ENCODE results near the gene MYADM. TPM values are rescaled to one million over a fixed set of nuclear protein-coding genes. Genes with fewer than 3 reads are reported as not detected.

Gene MYADM
- total RNA-seq, 1 donor from 2014 or later = 126 TPM

GRCh38 chr19:53915000-53915399 is 47.3 kb downstream of the MYADM start:
- peak in 1 of 2 donors; percentile 39 for ATAC-seq
- peaks cover 44% of the 10 kb centered on the region for H3K27me3 ChIP-seq (ENCODE audit: low read depth)
- intact Hi-C loops (cut with DNase I) = no loop called here

DNA sequence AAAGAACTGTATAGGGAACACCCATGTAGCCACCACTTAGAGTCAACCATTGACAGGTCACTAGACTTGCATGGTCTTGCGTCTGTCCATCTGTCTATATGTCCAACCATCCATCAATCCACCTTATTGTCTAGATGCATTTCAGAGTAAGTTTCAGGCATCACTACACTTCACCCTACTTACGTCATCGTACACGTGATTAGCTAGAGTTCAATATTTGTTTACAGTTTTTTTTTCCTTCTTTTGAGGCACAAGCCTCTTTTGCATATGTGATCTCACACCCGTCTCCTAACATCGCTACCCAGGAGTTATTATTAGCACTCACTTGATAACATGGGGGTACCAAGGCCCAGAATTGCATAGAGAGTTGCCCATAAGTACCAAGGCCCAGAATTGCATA is 48.3 kb downstream of the MYADM start:
- Histone ChIP-seq H3K4me1 (no peaks in the 10 kb centered on the region), H3K27ac (no peak overlapping the region), H3K27me3 (ENCODE audit: low read depth) (peaks cover 34% of the 10 kb centered on the region), H3K36me3 (no peaks in the 10 kb centered on the region), H3K4me3 (no peak overlapping the region), H3K9me3 (no peaks in the 10 kb centered on the region)
- intact Hi-C loops (cut with DNase I) = no loop called here
- no peak for ATAC-seq
- TF ChIP-seq, protein P1, sequence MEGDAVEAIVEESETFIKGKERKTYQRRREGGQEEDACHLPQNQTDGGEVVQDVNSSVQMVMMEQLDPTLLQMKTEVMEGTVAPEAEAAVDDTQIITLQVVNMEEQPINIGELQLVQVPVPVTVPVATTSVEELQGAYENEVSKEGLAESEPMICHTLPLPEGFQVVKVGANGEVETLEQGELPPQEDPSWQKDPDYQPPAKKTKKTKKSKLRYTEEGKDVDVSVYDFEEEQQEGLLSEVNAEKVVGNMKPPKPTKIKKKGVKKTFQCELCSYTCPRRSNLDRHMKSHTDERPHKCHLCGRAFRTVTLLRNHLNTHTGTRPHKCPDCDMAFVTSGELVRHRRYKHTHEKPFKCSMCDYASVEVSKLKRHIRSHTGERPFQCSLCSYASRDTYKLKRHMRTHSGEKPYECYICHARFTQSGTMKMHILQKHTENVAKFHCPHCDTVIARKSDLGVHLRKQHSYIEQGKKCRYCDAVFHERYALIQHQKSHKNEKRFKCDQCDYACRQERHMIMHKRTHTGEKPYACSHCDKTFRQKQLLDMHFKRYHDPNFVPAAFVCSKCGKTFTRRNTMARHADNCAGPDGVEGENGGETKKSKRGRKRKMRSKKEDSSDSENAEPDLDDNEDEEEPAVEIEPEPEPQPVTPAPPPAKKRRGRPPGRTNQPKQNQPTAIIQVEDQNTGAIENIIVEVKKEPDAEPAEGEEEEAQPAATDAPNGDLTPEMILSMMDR (IDR thresholded peaks at IDR 0.05) = no peak
- no peak for DNase-seq

More at GRCh38 chr19:53915000-53915399, 47.3 kb downstream of the MYADM start:
- H3K4me1 ChIP-seq = no peaks in the 10 kb centered on the region
- H3K9me3 ChIP-seq = no peaks in the 10 kb centered on the region
- no peaks in the 10 kb centered on the region for H3K36me3 ChIP-seq
- TF ChIP-seq, protein P1 (IDR thresholded peaks at IDR 0.05) = no peak
- H3K27ac ChIP-seq = no peak overlapping the region
- no peak for DNase-seq
- no peak overlapping the region for H3K4me3 ChIP-seq

DNA sequence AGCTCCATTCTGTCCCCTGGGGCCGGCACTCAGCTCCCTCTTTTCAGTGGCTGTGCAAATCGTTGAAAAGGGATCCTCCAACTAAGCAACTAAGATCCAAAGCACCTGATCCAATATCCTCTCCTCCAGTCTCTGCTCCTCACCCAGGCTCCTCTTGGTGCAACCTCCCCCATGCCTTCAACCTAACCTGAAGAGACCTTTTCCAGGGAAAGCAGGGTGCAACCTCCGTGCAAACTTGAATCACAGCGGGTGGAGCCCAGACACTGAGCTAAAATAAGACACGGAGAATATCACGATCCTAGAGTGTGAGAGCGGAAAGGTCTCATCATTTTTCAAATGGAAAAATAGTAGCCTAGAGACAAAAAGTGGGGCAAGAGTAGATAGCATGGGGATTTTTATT is 49.7 kb downstream of the MYADM start:
- Histone ChIP-seq H3K4me1 (no peaks in the 10 kb centered on the region), H3K4me3 (no peak overlapping the region), H3K36me3 (no peaks in the 10 kb centered on the region), H3K27ac (no peak overlapping the region), H3K27me3 (ENCODE audit: low read depth) (peaks cover 20% of the 10 kb centered on the region), H3K9me3 (no peaks in the 10 kb centered on the region)
- intact Hi-C loops (cut with DNase I) = no loop called here
- ATAC-seq (no peak), DNase-seq (no peak)
- TF ChIP-seq, protein P1 (IDR thresholded peaks at IDR 0.05) = no peak

Other genes starting within 250 kb of the MYADM start
- not detected for gene DPRX, start 235.9 kb upstream of the MYADM start, total RNA-seq
- 6.8 TPM for gene NLRP12, start 43.6 kb upstream of the MYADM start, total RNA-seq
- gene PRKCG, start 14.3 kb downstream of the MYADM start, total RNA-seq = not detected
- not detected for gene CACNG7, start 41.4 kb downstream of the MYADM start, total RNA-seq
- 0.21 TPM for gene CACNG8, start 95.1 kb downstream of the MYADM start, total RNA-seq
- 2.2 TPM for gene CACNG6, start 123.8 kb downstream of the MYADM start, total RNA-seq
- 1.7 TPM for gene VSTM1, start 196.0 kb downstream of the MYADM start, total RNA-seq
- not detected for gene TARM1, start 213.5 kb downstream of the MYADM start, total RNA-seq
- 77.8 TPM for gene OSCAR, start 232.9 kb downstream of the MYADM start, total RNA-seq
- gene NDUFA3, start 235.0 kb downstream of the MYADM start, total RNA-seq = 119 TPM
- 22.1 TPM for gene TFPT, start 247.8 kb downstream of the MYADM start, total RNA-seq
- gene PRPF31, start 247.9 kb downstream of the MYADM start, total RNA-seq = 43.5 TPM